Ovary (tissue), 3 donors: ENCODE measurements around the gene SNRPD3.

Source experiments
- POLR2A ChIP-seq: fragments of 450-650 bp; IDR thresholded peaks from one replicate; pipeline ENCODE4 v1.6.1; 2017; ENCODE audit warnings: antibody characterized with exemption, mild to moderate bottlenecking, moderate library complexity
- TF ChIP-seq, protein P1 (sequence below), 3 donors: fragments of 450-650 bp in 2 of 3; fragments of 200-600 bp in 1 of 3; IDR thresholded peaks; one replicate each; pipeline versions ENCODE4 v1.5.1 to v1.8.0; 2016 to 2022; ENCODE audit warnings: antibody characterized with exemption in 3 of 3, mild to moderate bottlenecking in 1 of 3
- donor health status: DM: no; HTN: no; CAD: no.

DNA sequence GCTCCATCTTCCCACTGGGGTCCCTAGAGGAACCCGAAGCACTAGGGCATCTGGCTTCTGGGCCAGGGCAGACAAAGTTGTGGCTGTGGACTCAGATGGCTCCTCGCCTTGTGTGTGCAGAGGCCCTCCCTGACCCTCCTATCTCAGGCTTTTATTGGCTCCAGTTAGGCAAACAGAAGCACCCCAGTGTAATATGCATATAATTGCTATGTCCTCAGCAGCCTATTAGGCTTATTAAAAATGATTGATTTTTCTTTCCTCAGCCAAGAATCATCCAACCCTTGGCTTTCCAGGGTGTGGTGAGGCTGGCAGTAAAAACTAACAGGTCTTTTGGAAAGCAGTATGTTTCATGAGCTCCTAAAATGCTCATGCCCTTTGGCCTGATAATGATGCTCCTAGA is 38.4 kb upstream of the SNRPD3 start:
- TF ChIP-seq POLR2A, result no peak
- TF ChIP-seq, protein P1, sequence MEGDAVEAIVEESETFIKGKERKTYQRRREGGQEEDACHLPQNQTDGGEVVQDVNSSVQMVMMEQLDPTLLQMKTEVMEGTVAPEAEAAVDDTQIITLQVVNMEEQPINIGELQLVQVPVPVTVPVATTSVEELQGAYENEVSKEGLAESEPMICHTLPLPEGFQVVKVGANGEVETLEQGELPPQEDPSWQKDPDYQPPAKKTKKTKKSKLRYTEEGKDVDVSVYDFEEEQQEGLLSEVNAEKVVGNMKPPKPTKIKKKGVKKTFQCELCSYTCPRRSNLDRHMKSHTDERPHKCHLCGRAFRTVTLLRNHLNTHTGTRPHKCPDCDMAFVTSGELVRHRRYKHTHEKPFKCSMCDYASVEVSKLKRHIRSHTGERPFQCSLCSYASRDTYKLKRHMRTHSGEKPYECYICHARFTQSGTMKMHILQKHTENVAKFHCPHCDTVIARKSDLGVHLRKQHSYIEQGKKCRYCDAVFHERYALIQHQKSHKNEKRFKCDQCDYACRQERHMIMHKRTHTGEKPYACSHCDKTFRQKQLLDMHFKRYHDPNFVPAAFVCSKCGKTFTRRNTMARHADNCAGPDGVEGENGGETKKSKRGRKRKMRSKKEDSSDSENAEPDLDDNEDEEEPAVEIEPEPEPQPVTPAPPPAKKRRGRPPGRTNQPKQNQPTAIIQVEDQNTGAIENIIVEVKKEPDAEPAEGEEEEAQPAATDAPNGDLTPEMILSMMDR (IDR thresholded peaks at IDR 0.05), result no peak
